H1 (cell line): Measurements from ENCODE around the gene LPIN2. TPM values are rescaled to one million over a fixed set of nuclear protein-coding genes. Genes with fewer than 3 reads are reported as not detected.
"Not testable (repeated sequence)": the region's sequence is repeated elsewhere in the genome, so short reads cannot be mapped to it uniquely, and the experiment has no call there.

Source experiments
- CTCF ChIA-PET: fragments of 300-600 bp; sonication (Branson Sonifier 250); formaldehyde crosslinking; loops from one replicate; lab custom pipeline; 2021; ENCODE audit not compliant: partially characterized antibody; lab: Charles Lee
- POLR2A ChIA-PET: fragments of 300-600 bp; sonication (Branson Sonifier 250); formaldehyde crosslinking; loops from one replicate; lab custom pipeline; 2021; ENCODE audit warnings: inconsistent platforms; ENCODE audit not compliant: partially characterized antibody; lab: Charles Lee
- DNase-seq, 2 experiments: peaks; one replicate each; pipeline versions ENCODE4 v3.0.0 to v3.0.0-alpha.2; 2010 to 2022; ENCODE audit warnings: low spot score in 2 of 2, low read depth in 1 of 2, mixed read lengths in 1 of 2
- FAIRE-seq: peaks from 2 replicates; lab custom pipeline; 2011; peaks lifted over from hg19 to GRCh38; lab: Jason Lieb, UNC
- H2AFZ ChIP-seq: 2 replicates; pipeline ENCODE4 v1.8.1; 2012; ENCODE audit warnings: low read length, inconsistent platforms
- H2AK5ac ChIP-seq: 2 replicates; pipeline ENCODE4 v1.6.1; 2013; ENCODE audit warnings: low read depth, low read length
- H2BK120ac ChIP-seq: replicated peaks from 2 replicates; pipeline ENCODE3; 2013; ENCODE audit warnings: low read depth, low read length, inconsistent platforms
- H2BK12ac ChIP-seq: 2 replicates; pipeline ENCODE4 v1.6.1; 2013; ENCODE audit warnings: low read depth, low read length
- H2BK15ac ChIP-seq: 2 replicates; pipeline ENCODE4 v1.6.1; 2013; ENCODE audit warnings: low read length
- H2BK20ac ChIP-seq: 2 replicates; pipeline ENCODE4 v1.6.1; 2013; ENCODE audit warnings: low read length
- H2BK5ac ChIP-seq: 2 replicates; pipeline ENCODE4 v1.6.1; 2013; ENCODE audit warnings: low read depth, low read length
- H3K14ac ChIP-seq: 2 replicates; pipeline ENCODE4 v1.6.1; 2013; ENCODE audit warnings: inconsistent platforms; ENCODE audit not compliant: insufficient read length
- H3K18ac ChIP-seq: 2 replicates; pipeline ENCODE4 v1.6.1; 2013; ENCODE audit warnings: low read length; ENCODE audit errors: extremely low read depth
- H3K23ac ChIP-seq: 2 replicates; pipeline ENCODE4 v1.6.1; 2013; ENCODE audit warnings: inconsistent platforms; ENCODE audit not compliant: insufficient read length
- H3K23me2 ChIP-seq: 2 replicates; pipeline ENCODE4 v1.6.1; 2013; ENCODE audit warnings: low read depth, low read length
- H3K27ac ChIP-seq: 2 replicates; pipeline ENCODE4 v1.6.1; 2011; ENCODE audit warnings: low read depth, low read length, inconsistent platforms
- H3K27me3 ChIP-seq, 4 experiments: replicated peaks in 1 of 4; 1 replicate in 1 of 4; 2 replicates in 3 of 4; pipeline versions ENCODE4 v1.6.1 to v1.8.1; 2011 to 2013; ENCODE audit warnings: low read length in 3 of 4, mild to moderate bottlenecking in 3 of 4, inconsistent platforms in 2 of 4, mixed read lengths in 2 of 4, moderate library complexity in 1 of 4; ENCODE audit not compliant: control insufficient read depth in 3 of 4, insufficient read depth in 3 of 4; ENCODE audit errors: extremely low read depth in 1 of 4
- H3K36me3 ChIP-seq, 4 experiments: 2 replicates each; pipeline versions ENCODE4 v1.6.1 to v1.8.1; 2011 to 2013; ENCODE audit warnings: mild to moderate bottlenecking in 4 of 4, low read length in 3 of 4, moderate library complexity in 2 of 4, control low read depth in 1 of 4, inconsistent platforms in 1 of 4; ENCODE audit not compliant: insufficient read depth in 4 of 4, control insufficient read depth in 2 of 4
- H3K4ac ChIP-seq: replicated peaks from 2 replicates; pipeline ENCODE3; 2013; ENCODE audit warnings: low read length, low read depth, mixed read lengths, inconsistent platforms; ENCODE audit not compliant: insufficient read length
- H3K4me1 ChIP-seq, 4 experiments: replicated peaks in 1 of 4; 1 replicate in 1 of 4; 2 replicates in 3 of 4; pipeline versions ENCODE4 v1.6.1 to v1.8.1; 2011 to 2013; ENCODE audit warnings: low read length in 3 of 4, inconsistent platforms in 2 of 4, mixed read lengths in 1 of 4; ENCODE audit not compliant: insufficient read depth in 4 of 4, control insufficient read depth in 3 of 4
- H3K4me2 ChIP-seq, 2 experiments: 2 replicates each; pipeline versions ENCODE4 v1.6.1 to v1.8.1; 2011 to 2013; ENCODE audit warnings: low read depth in 2 of 2, low read length in 2 of 2, control low read depth in 1 of 2, inconsistent platforms in 1 of 2, mild to moderate bottlenecking in 1 of 2; ENCODE audit not compliant: insufficient read depth in 1 of 2
- H3K4me3 ChIP-seq, 4 experiments: fragments of 200-600, 300-600 bp in 1 of 4; sonication (generic), shearing (Covaris generic), sonication (Bioruptor Twin) in 1 of 4; 2 replicates each; pipeline versions ENCODE4 v1.5.1 to v1.8.1; 2011 to 2016; ENCODE audit warnings: low read length in 4 of 4, low read depth in 3 of 4, control low read depth in 2 of 4, inconsistent platforms in 2 of 4, mild to moderate bottlenecking in 2 of 4, mixed read lengths in 1 of 4, moderate library complexity in 1 of 4; ENCODE audit not compliant: insufficient read depth in 2 of 4; ENCODE audit errors: extremely low read depth in 1 of 4
- H3K56ac ChIP-seq: replicated peaks from 2 replicates; pipeline ENCODE3; 2013; ENCODE audit warnings: low read depth, mild to moderate bottlenecking, mixed read lengths, low read length, inconsistent platforms; ENCODE audit not compliant: insufficient read length
- H3K79me1 ChIP-seq: 2 replicates; pipeline ENCODE4 v1.6.1; 2013; ENCODE audit warnings: low read depth, low read length, control low read depth
- H3K79me2 ChIP-seq, 2 experiments: 2 replicates each; pipeline versions ENCODE4 v1.6.1 to v1.8.1; 2012 to 2013; ENCODE audit warnings: low read length in 2 of 2, mild to moderate bottlenecking in 2 of 2, inconsistent platforms in 1 of 2; ENCODE audit not compliant: insufficient read depth in 2 of 2, control insufficient read depth in 1 of 2
- H3K9ac ChIP-seq, 4 experiments: replicated peaks in 1 of 4; 1 replicate in 1 of 4; 2 replicates in 3 of 4; pipeline versions ENCODE4 v1.6.1 to v1.8.1; 2011 to 2013; ENCODE audit warnings: low read depth in 3 of 4, low read length in 3 of 4, control low read depth in 2 of 4, mild to moderate bottlenecking in 2 of 4, moderate library complexity in 2 of 4, inconsistent platforms in 1 of 4; ENCODE audit errors: extremely low read depth in 1 of 4
- H3K9me3 ChIP-seq, 2 experiments: 2 replicates each; pipeline versions ENCODE4 v1.6.1 to v1.8.1; 2012 to 2013; ENCODE audit warnings: mild to moderate bottlenecking in 2 of 2, moderate library complexity in 2 of 2, control low read depth in 1 of 2, inconsistent platforms in 1 of 2, low read depth in 1 of 2, low read length in 1 of 2, mixed read lengths in 1 of 2; ENCODE audit not compliant: insufficient read depth in 2 of 2
- H4K20me1 ChIP-seq, 2 experiments: replicated peaks in 1 of 2; 2 replicates each; pipeline versions ENCODE3 to v1.8.1; 2011 to 2013; ENCODE audit warnings: inconsistent platforms in 2 of 2, low read length in 2 of 2, mild to moderate bottlenecking in 1 of 2; ENCODE audit not compliant: insufficient read depth in 2 of 2, control insufficient read depth in 1 of 2
- H4K5ac ChIP-seq: 2 replicates; pipeline ENCODE4 v1.6.1; 2013; ENCODE audit warnings: low read length, low read depth, mixed read lengths, inconsistent platforms; ENCODE audit not compliant: insufficient read length
- H4K8ac ChIP-seq: 2 replicates; pipeline ENCODE4 v1.8.0; 2013; ENCODE audit warnings: mild to moderate bottlenecking, moderate library complexity, low read length, inconsistent platforms; ENCODE audit not compliant: insufficient read depth; ENCODE audit errors: extremely low read depth
- H4K91ac ChIP-seq: replicated peaks from 2 replicates; pipeline ENCODE3; 2013; ENCODE audit warnings: low read length, mixed read lengths, inconsistent platforms; ENCODE audit not compliant: insufficient read length
- WGBS, 2 experiments: shearing (Covaris generic) in 1 of 2; methylation state at CpG; one replicate each; pipeline versions ENCODE4 v1.1.6 to v1.1.7; 2013 to 2015; ENCODE audit warnings: low lambda C conversion rate in 2 of 2, mixed read lengths in 2 of 2, inconsistent platforms in 1 of 2, low coverage in 1 of 2, missing lambda C conversion rate in 1 of 2; ENCODE audit not compliant: insufficient replicate concordance in 2 of 2, insufficient coverage in 1 of 2, insufficient read length in 1 of 2; ENCODE audit errors: extremely low coverage in 1 of 2, missing lambda C conversion rate in 1 of 2; 5-methylcytosine and 5-hydroxymethylcytosine counted together
- polyA plus RNA-seq, 7 experiments: library from polyadenylated mRNA; depleted of rRNA in 3 of 7; stranded (reverse) in 5 of 7; unstranded in 2 of 7; fragments of >200 nt in 5 of 7; fragments of 200-250 nt in 2 of 7; gene quantifications; 1 replicate in 5 of 7; 2 replicates in 1 of 7; 4 replicates in 1 of 7; pipeline versions ENCODE4 v1.2.1 to v1.2.3, GENCODE V29; 2011 to 2013; ENCODE audit warnings: missing spikeins in 2 of 7, mixed read lengths in 2 of 7
- total RNA-seq: library from RNA; stranded (reverse); fragmentation: NEBNext Ultra II Directional; extraction: Animal tissue kit (Norgen Biotek cat#: 25700); gene quantifications from 2 replicates; pipeline ENCODE4 v1.2.1, GENCODE V29; 2021

LPIN2 gene
- total and polyA plus RNA-seq, 2 of the 8 experiments (the other 6 are each of a cell fraction or from before 2014, with no cell fraction given) = 7.4 to 14.2 TPM

GRCh38 chr18:3023603-3024002, 10.7 kb upstream of the LPIN2 start:
- ChIA-PET POLR2A (interaction anchor here (0.7 kb wide), 1 partner anchor 123 kb away, joined by 4 read pairs; no protein-coding TSS in a partner anchor), CTCF (interaction anchor here (0.7 kb wide), 1 partner anchor 623 kb away, joined by 3 read pairs; no protein-coding TSS in a partner anchor)
- not testable (repeated sequence) for H3K27me3 ChIP-seq, H2AFZ ChIP-seq, H2BK15ac ChIP-seq, H4K5ac ChIP-seq, H3K14ac ChIP-seq, H3K79me1 ChIP-seq, H3K56ac ChIP-seq, H2BK12ac ChIP-seq, H2BK5ac ChIP-seq, FAIRE-seq, H3K27ac ChIP-seq, H2BK20ac ChIP-seq, DNase-seq, H3K36me3 ChIP-seq, H4K20me1 ChIP-seq, H3K4ac ChIP-seq, H3K9ac ChIP-seq, H4K8ac ChIP-seq, H3K4me3 ChIP-seq, H3K4me1 ChIP-seq, H3K79me2 ChIP-seq, H3K18ac ChIP-seq, H2AK5ac ChIP-seq, H4K91ac ChIP-seq, H3K23me2 ChIP-seq, H2BK120ac ChIP-seq, H3K9me3 ChIP-seq, H3K23ac ChIP-seq, H3K4me2 ChIP-seq
- 92% methylated on average over 4 of the region's 5 CpGs; no CpG with 5 or more reads in 1 of the 2 experiments for WGBS, 2 experiments
